ENCODE data around the gene TMEM235.
"Not testable (repeated sequence)": the region's sequence is repeated elsewhere in the genome, so short reads cannot be mapped to it uniquely, and the experiment has no call there.

Gene TMEM235

GRCh38 chr17:78232859-78233173 is 1.4 kb downstream of the TMEM235 start:
- no peak overlapping the region for H3K4me3 ChIP-seq (ENCODE audit: low read depth, low read length)
- no peak for DNase-seq (ENCODE audit: low read depth)
- TF ChIP-seq, protein P1, sequence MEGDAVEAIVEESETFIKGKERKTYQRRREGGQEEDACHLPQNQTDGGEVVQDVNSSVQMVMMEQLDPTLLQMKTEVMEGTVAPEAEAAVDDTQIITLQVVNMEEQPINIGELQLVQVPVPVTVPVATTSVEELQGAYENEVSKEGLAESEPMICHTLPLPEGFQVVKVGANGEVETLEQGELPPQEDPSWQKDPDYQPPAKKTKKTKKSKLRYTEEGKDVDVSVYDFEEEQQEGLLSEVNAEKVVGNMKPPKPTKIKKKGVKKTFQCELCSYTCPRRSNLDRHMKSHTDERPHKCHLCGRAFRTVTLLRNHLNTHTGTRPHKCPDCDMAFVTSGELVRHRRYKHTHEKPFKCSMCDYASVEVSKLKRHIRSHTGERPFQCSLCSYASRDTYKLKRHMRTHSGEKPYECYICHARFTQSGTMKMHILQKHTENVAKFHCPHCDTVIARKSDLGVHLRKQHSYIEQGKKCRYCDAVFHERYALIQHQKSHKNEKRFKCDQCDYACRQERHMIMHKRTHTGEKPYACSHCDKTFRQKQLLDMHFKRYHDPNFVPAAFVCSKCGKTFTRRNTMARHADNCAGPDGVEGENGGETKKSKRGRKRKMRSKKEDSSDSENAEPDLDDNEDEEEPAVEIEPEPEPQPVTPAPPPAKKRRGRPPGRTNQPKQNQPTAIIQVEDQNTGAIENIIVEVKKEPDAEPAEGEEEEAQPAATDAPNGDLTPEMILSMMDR (IDR thresholded peaks at IDR 0.05; ENCODE audit: low read depth, low read length, missing control alignments): no peak

- no peak overlapping the region for H3K4me3 ChIP-seq (ENCODE audit: low read depth, low read length)
- TF ChIP-seq, protein P1 (IDR thresholded peaks at IDR 0.05; ENCODE audit: low read depth, low read length, missing control alignments): no peak
- DNase-seq (ENCODE audit: low read depth): no peak
Measured at GRCh38 chr17:78233678-78234077, 2.2 kb downstream of the TMEM235 start.

DNA sequence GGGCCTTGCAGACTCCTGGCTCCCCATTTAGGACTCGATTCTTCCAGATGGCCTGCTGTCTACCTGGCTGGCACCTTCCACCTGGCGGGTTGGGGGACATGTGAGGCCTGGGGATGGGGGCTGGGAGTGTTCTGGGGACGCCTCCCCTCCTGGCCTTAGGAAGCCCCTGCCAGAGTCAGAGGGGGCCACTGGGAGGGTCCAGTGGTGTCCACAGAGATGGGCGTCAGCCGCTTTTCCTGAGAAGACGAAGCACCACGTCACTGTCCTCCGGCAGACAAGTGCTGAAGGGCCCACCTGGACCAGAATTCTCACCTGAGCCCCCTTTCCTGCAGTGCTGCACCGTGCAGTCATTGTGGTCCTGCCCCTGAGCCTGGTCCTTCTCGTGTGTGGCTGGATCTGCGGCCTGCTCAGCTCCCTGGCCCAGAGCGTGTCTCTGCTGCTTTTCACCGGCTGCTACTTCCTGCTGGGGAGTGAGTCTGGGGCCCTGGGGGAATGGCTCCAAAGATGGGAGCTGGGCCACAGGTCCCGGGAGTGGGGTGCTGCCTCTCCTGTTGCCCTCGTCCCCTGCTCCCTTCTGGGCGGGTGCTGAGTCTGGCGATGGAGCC is 2.9 kb downstream of the TMEM235 start:
- TF ChIP-seq, protein P1 (IDR thresholded peaks at IDR 0.05; ENCODE audit: low read depth, low read length, missing control alignments): no peak
- no peak for DNase-seq (ENCODE audit: low read depth)
- no peak overlapping the region for H3K4me3 ChIP-seq (ENCODE audit: low read depth, low read length)

- not testable (repeated sequence) for DNase-seq (ENCODE audit: low read depth)
Measured at GRCh38 chr17:78235022-78235421, 3.6 kb downstream of the TMEM235 start.

GRCh38 chr17:78235885-78236284 is 4.5 kb downstream of the TMEM235 start:
- no peak overlapping the region for H3K4me3 ChIP-seq (ENCODE audit: low read depth, low read length)
- TF ChIP-seq, protein P1 (IDR thresholded peaks at IDR 0.05; ENCODE audit: low read depth, low read length, missing control alignments): no peak
- DNase-seq (ENCODE audit: low read depth): no peak

More at GRCh38 chr17:78235022-78235421, 3.6 kb downstream of the TMEM235 start:
- not testable (repeated sequence) for H3K4me3 ChIP-seq (ENCODE audit: low read depth, low read length)

DNA sequence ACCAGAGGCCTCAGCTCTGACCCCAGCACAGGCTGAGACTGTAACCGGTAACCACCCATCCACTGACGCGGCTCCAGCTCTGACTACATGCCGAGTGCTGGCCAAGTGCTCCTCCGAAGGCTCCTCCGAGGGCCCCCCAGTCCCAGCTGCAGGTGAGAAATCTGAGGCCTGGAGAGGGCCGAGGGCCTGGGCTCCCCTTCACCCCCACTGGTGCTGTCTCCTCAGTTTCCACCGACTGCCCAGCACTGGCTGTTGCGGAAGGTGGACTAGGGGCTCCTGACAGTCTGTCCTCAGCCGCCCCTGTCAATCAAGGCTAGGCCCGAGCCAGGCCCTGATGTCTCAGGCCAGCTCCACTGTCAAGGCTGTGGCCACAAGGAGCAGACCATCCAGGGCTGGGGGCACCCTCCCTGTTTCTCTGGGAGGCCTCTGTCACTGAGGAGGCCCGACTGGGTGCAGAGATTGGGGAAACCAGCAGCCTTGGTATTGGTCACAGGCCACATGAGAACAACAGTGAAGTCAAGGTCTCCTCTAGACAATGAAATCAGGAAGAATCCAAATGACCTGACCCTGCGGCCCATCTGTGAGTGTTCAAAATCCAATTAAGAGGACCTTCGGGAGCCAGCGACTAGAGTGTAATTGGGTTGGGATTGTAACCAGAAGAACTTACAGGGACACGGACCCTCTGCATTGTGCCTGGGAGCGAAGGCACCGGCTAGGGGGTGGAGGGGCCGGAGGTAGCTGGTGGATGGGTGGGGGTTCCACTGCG is 5.1 kb downstream of the TMEM235 start:
- no peak overlapping the region for H3K4me3 ChIP-seq (ENCODE audit: low read depth, low read length)
- TF ChIP-seq, protein P1 (IDR thresholded peaks at IDR 0.05; ENCODE audit: low read depth, low read length, missing control alignments): no peak
- no peak for DNase-seq (ENCODE audit: low read depth)

DNA sequence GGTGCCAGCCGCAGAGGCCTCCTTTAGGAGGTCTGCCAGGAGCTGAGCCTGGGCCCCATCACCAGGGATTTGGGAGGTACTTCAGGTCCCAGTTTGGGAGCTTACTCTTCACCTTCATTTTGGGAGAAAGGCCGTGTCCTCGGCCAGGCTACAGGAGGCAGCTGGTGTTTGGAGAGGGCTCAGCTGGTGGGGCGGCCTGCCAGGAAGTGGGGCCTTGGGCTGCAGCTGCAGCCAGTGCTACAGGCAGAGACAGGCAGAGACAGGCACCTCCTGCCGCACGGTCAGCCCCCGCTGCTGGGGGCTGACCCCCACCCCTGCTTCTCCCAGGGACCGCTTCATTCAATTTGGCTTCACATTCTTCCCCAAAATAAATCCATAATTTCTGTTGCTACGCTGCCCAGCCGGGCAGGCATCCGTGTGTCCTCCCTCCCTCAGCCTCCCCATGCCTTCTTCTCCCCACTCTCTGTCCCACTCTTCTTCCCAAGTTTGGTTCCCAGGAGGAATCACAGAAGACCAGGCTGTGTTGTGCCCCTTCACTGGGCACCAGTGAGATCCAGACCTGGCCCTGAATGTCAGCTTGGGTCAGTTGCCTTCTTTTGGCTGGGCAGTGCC is 6.1 kb downstream of the TMEM235 start:
- no peak overlapping the region for H3K4me3 ChIP-seq (ENCODE audit: low read depth, low read length)
- TF ChIP-seq, protein P1 (IDR thresholded peaks at IDR 0.05; ENCODE audit: low read depth, low read length, missing control alignments): no peak
- no peak for DNase-seq (ENCODE audit: low read depth)

Data from GM12864 (cell line).